Lower leg skin (tissue), 3 donors: Measurements from ENCODE around the gene HYDIN.

ENCODE experiments used
- CTCF ChIP-seq, 3 donors: fragments of 450-650 bp; IDR thresholded peaks; one replicate each; pipeline ENCODE4 v1.5.1; 2016; ENCODE audit warnings: antibody characterized with exemption in 3 of 3, mild to moderate bottlenecking in 3 of 3, moderate library complexity in 2 of 3
- POLR2A ChIP-seq, 2 donors: fragments of 450-650 bp; IDR thresholded peaks; one replicate each; pipeline ENCODE4 v1.6.1; 2016 to 2017; ENCODE audit warnings: antibody characterized with exemption in 2 of 2, mild to moderate bottlenecking in 1 of 2, moderate library complexity in 1 of 2

GRCh38 chr16:70760221-70760620 lies 470.3 kb downstream of the HYDIN start:
- no peak for TF ChIP-seq CTCF (IDR thresholded peaks at IDR 0.05)
- no peak for TF ChIP-seq POLR2A (IDR thresholded peaks at IDR 0.05)
